Skin epidermis (tissue), 12 donors: Measurements from ENCODE around the gene TBC1D20.
"Not testable (repeated sequence)": the region's sequence is repeated elsewhere in the genome, so short reads cannot be mapped to it uniquely, and the experiment has no call there.

Experiments
- H3K27ac ChIP-seq, 21 experiments: fragments of 200-600 bp; sonication (generic) in 11 of 21; one replicate each; pipeline ENCODE4 v1.5.0; 2020; ENCODE audit warnings: mild to moderate bottlenecking in 3 of 21, inconsistent platforms in 2 of 21, moderate library complexity in 2 of 21
- H3K4me3 ChIP-seq, 7 experiments: fragments of 200-600 bp; sonication (generic) in 2 of 7; one replicate each; pipeline ENCODE4 v1.5.0; 2020; ENCODE audit warnings: inconsistent platforms in 2 of 7, mild to moderate bottlenecking in 2 of 7, moderate library complexity in 1 of 7

TBC1D20 gene

GRCh38 chr20:387520-387919 lies 74.8 kb downstream of the TBC1D20 start:
- H3K4me3 ChIP-seq = no peak overlapping the region
- H3K27ac ChIP-seq = no peak overlapping the region

- H3K27ac ChIP-seq, H3K4me3 ChIP-seq: not testable (repeated sequence)
These were observed 75.7 kb downstream of the TBC1D20 start for GRCh38 chr20:386634-387033.
